HCT116 (cell line): ENCODE measurements around the gene NUP155. TPM values are rescaled to one million over a fixed set of nuclear protein-coding genes. Genes with fewer than 3 reads are reported as not detected.

Experiments used
- ATAC-seq: fragments of 200-7000 bp; cut with Tn5 transposase; 2 replicates; pipeline ENCODE4 v1.9.1; 2020; ENCODE audit warnings: mild to moderate bottlenecking, moderate library complexity
- BruUV-seq: library from RNA; stranded (reverse); fragments of 400-500 nt; replicated peaks from 2 replicates; lab custom pipeline; 2021; lab: Mats Ljungman, UMichigan
- CTCF ChIA-PET: fragments of 300-600 bp; sonication (Branson Sonifier 250); formaldehyde crosslinking; loops from one replicate; lab custom pipeline; 2021; ENCODE audit warnings: antibody characterized with exemption; lab: Charles Lee
- POLR2A ChIA-PET: fragments of 300-600, 350-600 bp; sonication (Branson Sonifier 250); formaldehyde crosslinking; loops from one replicate; lab custom pipeline; 2021; ENCODE audit warnings: antibody characterized with exemption; lab: Charles Lee
- RAD21 ChIA-PET, 2 experiments: fragments of 300-600 bp; sonication (Branson Sonifier 250); formaldehyde crosslinking; loops; one replicate each; lab custom pipeline; 2023; ENCODE audit warnings: low total read pairs in 2 of 2; ENCODE audit not compliant: uncharacterized antibody in 2 of 2, unreplicated experiment in 2 of 2, low non-redundant PET in 1 of 2; lab: Charles Lee
- DNase-seq: peaks from one replicate; pipeline ENCODE4 v3.0.0-alpha.2; 2010; ENCODE audit warnings: low read depth, low spot score
- H2AFZ ChIP-seq: fragments of 200-600 bp; shearing (Covaris generic), sonication (generic); 2 replicates; pipeline ENCODE4 v1.6.1; 2017; ENCODE audit warnings: low read depth, mixed run types, mixed read lengths, antibody characterized with exemption, low read length; ENCODE audit not compliant: poor library complexity, severe bottlenecking
- H3K27ac ChIP-seq: 2 replicates; pipeline ENCODE4 v1.5.1; 2012; ENCODE audit warnings: low read depth, low read length
- H3K27me3 ChIP-seq: fragments of 200-600 bp; sonication (generic); 2 replicates; pipeline ENCODE4 v1.6.1; 2016; ENCODE audit warnings: mixed run types, low read length, mixed read lengths; ENCODE audit not compliant: insufficient read depth
- H3K36me3 ChIP-seq, 2 experiments: fragments of 200-500 bp in 1 of 2; fragments of 200-600 bp in 1 of 2; sonication (Bioruptor generic) in 1 of 2; sonication (generic) in 1 of 2; 2 replicates each; pipeline versions ENCODE4 v1.5.1 to v1.6.1; 2014 to 2016; ENCODE audit warnings: low read length in 2 of 2, inconsistent platforms in 1 of 2, mixed read lengths in 1 of 2, mixed run types in 1 of 2; ENCODE audit not compliant: insufficient read depth in 2 of 2, control insufficient read depth in 1 of 2
- H3K4me1 ChIP-seq, 2 experiments: fragments of 200-600 bp in 1 of 2; sonication (generic) in 1 of 2; 2 replicates each; pipeline versions ENCODE4 v1.5.1 to v1.6.1; 2012 to 2017; ENCODE audit warnings: low read length in 2 of 2, inconsistent platforms in 1 of 2, mild to moderate bottlenecking in 1 of 2, mixed read lengths in 1 of 2, mixed run types in 1 of 2, moderate library complexity in 1 of 2; ENCODE audit not compliant: insufficient read depth in 2 of 2, control insufficient read depth in 1 of 2
- H3K4me2 ChIP-seq: fragments of 200-600 bp; sonication (generic); 2 replicates; pipeline ENCODE4 v1.6.1; 2017; ENCODE audit warnings: mixed run types, low read length, mixed read lengths
- H3K4me3 ChIP-seq, 2 experiments: fragments of 200-600 bp in 1 of 2; sonication (generic) in 1 of 2; replicated peaks in 1 of 2; 2 replicates each; pipeline ENCODE4 v1.5.1; 2011 to 2016; ENCODE audit warnings: low read length in 2 of 2, control low read depth in 1 of 2, low read depth in 1 of 2, mild to moderate bottlenecking in 1 of 2, mixed read lengths in 1 of 2, mixed run types in 1 of 2
- H3K79me2 ChIP-seq: fragments of 200-600 bp; sonication (generic); 2 replicates; pipeline ENCODE4 v1.6.1; 2017; ENCODE audit warnings: mild to moderate bottlenecking, mixed run types, low read length, moderate library complexity, mixed read lengths; ENCODE audit not compliant: insufficient read depth
- H3K9ac ChIP-seq: fragments of 200-600 bp; sonication (generic); 2 replicates; pipeline ENCODE4 v1.6.1; 2016; ENCODE audit warnings: low read length, mixed read lengths
- H3K9me2 ChIP-seq: fragments of 200-600 bp; sonication (generic), shearing (Covaris generic); 2 replicates; pipeline ENCODE4 v1.6.1; 2017; ENCODE audit warnings: mixed run types, mild to moderate bottlenecking, moderate library complexity; ENCODE audit not compliant: insufficient read depth
- H3K9me3 ChIP-seq, 2 experiments: fragments of 200-500 bp in 1 of 2; fragments of 200-600 bp in 1 of 2; sonication (Bioruptor generic) in 1 of 2; sonication (generic) in 1 of 2; 2 replicates each; pipeline ENCODE4 v1.6.1; 2014 to 2017; ENCODE audit warnings: low read length in 2 of 2, mixed read lengths in 2 of 2, inconsistent platforms in 1 of 2, low read depth in 1 of 2, mild to moderate bottlenecking in 1 of 2, mixed run types in 1 of 2, moderate library complexity in 1 of 2; ENCODE audit not compliant: control insufficient read depth in 1 of 2, insufficient read depth in 1 of 2
- H4K20me1 ChIP-seq: fragments of 200-600 bp; sonication (generic), shearing (Covaris generic); 2 replicates; pipeline ENCODE4 v1.6.1; 2017; ENCODE audit warnings: mixed run types, mild to moderate bottlenecking, moderate library complexity; ENCODE audit not compliant: insufficient read depth
- ATF3 ChIP-seq: IDR thresholded peaks from 2 replicates; pipeline ENCODE4 v1.6.1; 2012
- CEBPB ChIP-seq: IDR thresholded peaks from 2 replicates; pipeline ENCODE4 v1.6.1; 2012; ENCODE audit warnings: low read depth
- CTCF ChIP-seq, 3 experiments: fragments of 200-600 bp in 1 of 3; sonication (generic) in 1 of 3; IDR thresholded peaks in 2 of 3; conservative IDR thresholded peaks in 1 of 3; 2 replicates each; pipeline ENCODE4 v1.5.1; 2012 to 2017; ENCODE audit warnings: low read depth in 2 of 3, low read length in 2 of 3, antibody characterized with exemption in 1 of 3, borderline replicate concordance in 1 of 3, control low read depth in 1 of 3, mild to moderate bottlenecking in 1 of 3, mixed read lengths in 1 of 3, mixed run types in 1 of 3, moderate library complexity in 1 of 3; ENCODE audit not compliant: insufficient read depth in 1 of 3
- EGR1 ChIP-seq: IDR thresholded peaks from 2 replicates; pipeline ENCODE4 v1.6.1; 2012; ENCODE audit warnings: low read depth
- ELF1 ChIP-seq: IDR thresholded peaks from 2 replicates; pipeline ENCODE4 v1.6.1; 2012; ENCODE audit warnings: low read depth, borderline replicate concordance
- EZH2 ChIP-seq: fragments of 200-600 bp; sonication (generic); IDR thresholded peaks from 2 replicates; pipeline ENCODE4 v1.6.1; 2017; ENCODE audit warnings: antibody characterized with exemption, mixed run types
- EZH2phosphoT487 ChIP-seq: fragments of 200-600 bp; IDR thresholded peaks from 2 replicates; pipeline ENCODE4 v1.6.1; 2018; ENCODE audit warnings: antibody characterized with exemption, borderline replicate concordance
- JUND ChIP-seq: IDR thresholded peaks from 2 replicates; pipeline ENCODE4 v1.6.1; 2012
- MAX ChIP-seq: IDR thresholded peaks from 2 replicates; pipeline ENCODE4 v1.6.1; 2012
- POLR2A ChIP-seq: IDR thresholded peaks from 2 replicates; pipeline ENCODE4 v1.7.0; 2011; ENCODE audit warnings: borderline replicate concordance; ENCODE audit not compliant: insufficient read depth, insufficient read length; ENCODE audit errors: extremely low read depth
- POLR2AphosphoS5 ChIP-seq: IDR thresholded peaks from 2 replicates; pipeline ENCODE4 v1.6.1; 2011; ENCODE audit warnings: mild to moderate bottlenecking, low read depth, low read length, moderate library complexity
- REST ChIP-seq: IDR thresholded peaks from 2 replicates; pipeline ENCODE4 v1.6.1; 2012; ENCODE audit warnings: low read depth
- SIN3A ChIP-seq: IDR thresholded peaks from 2 replicates; pipeline ENCODE4 v1.6.1; 2012; ENCODE audit warnings: low read depth
- SP1 ChIP-seq: IDR thresholded peaks from 2 replicates; pipeline ENCODE4 v1.6.1; 2012; ENCODE audit warnings: low read depth
- SRF ChIP-seq: IDR thresholded peaks from 2 replicates; pipeline ENCODE4 v1.6.1; 2012; ENCODE audit warnings: low read depth
- YY1 ChIP-seq: IDR thresholded peaks from 2 replicates; pipeline ENCODE4 v1.6.1; 2011; ENCODE audit warnings: low read length, low read depth, moderate library complexity, mild to moderate bottlenecking; ENCODE audit not compliant: insufficient replicate concordance; ENCODE audit errors: extremely low read depth
- ZFX ChIP-seq: fragments of 450-650 bp; IDR thresholded peaks from 2 replicates; pipeline ENCODE4 v1.6.1; 2017
- ZNF274 ChIP-seq: fragments of 200-500 bp; sonication (Bioruptor generic); IDR thresholded peaks from 2 replicates; pipeline ENCODE4 v1.6.1; 2014; ENCODE audit warnings: mild to moderate bottlenecking, low read depth, low read length, inconsistent platforms
- intact Hi-C: fragments of 100-400 bp; cut with micrococcal nuclease; formaldehyde crosslinking; loops from 2 replicates; pipeline ENCODE4 v1.10.0; 2022
- total RNA-seq: library from RNA; stranded (reverse); gene quantifications from one replicate; pipeline ENCODE4 v1.2.1, GENCODE V29; 2021; ENCODE audit not compliant: unreplicated experiment
- TF ChIP-seq, protein P1 (sequence below): IDR thresholded peaks from 2 replicates; pipeline ENCODE4 v1.6.1; 2011; ENCODE audit warnings: mild to moderate bottlenecking, low read length, moderate library complexity; ENCODE audit not compliant: insufficient replicate concordance; ENCODE audit errors: extremely low read depth

Gene NUP155
- total RNA-seq, 1 experiment from 2014 or later = 80.9 TPM

DNA sequence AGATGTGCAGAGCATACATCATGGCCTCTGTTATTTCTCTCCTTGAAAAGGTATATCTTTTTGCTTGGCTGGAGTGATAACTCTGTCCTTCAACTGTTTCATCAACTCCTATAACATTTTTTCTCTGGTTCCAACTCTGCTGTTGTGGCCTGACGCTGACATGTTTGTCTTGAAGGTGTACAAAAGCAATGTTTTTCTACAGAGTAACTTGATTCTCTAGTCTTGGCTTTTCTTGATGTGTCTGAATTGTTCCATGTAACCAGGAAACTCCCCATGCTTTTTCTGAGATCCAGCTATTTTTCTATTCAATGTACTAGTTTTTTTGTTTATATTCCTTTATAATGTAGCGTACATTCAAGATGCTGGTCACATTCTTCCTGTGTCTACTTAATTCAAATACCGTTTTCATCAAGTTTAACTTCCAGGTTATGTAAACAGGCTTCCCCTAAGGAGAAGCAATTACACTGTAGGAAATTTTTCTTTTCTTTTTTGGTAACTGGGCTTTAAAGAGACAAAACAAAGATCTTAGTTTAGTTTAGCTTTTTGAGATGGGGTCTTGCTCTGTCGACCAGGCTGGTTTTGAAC, 115.0 kb downstream of the NUP155 start:
- RAD21 ChIA-PET = no interaction called here

More for the DNA sequence above, 115.0 kb downstream of the NUP155 start:
- H3K4me1 ChIP-seq = peaks cover 0 to 3% of the 10 kb centered on the region in 2 experiments; a peak in 1 of 4 replicates
- H2AFZ ChIP-seq = no peak overlapping the region
- ChIA-PET POLR2A (no interaction called here), CTCF (no interaction called here)
- H4K20me1 ChIP-seq = no peaks in the 10 kb centered on the region
- intact Hi-C loops = no loop called here
- DNase-seq (no peak), ATAC-seq (no peak)
- H3K4me3 ChIP-seq = no peak overlapping the region
- no peak overlapping the region for H3K27ac ChIP-seq
- no peaks in the 10 kb centered on the region for H3K79me2 ChIP-seq
- no peak for TF ChIP-seq POLR2AphosphoS5
- no peak for TF ChIP-seq SP1
- no peak for TF ChIP-seq CTCF (IDR thresholded peaks at IDR 0.05 in 2 of 3, conservative IDR thresholded peaks at IDR 0.05 in 1 of 3; ENCODE audit: borderline replicate concordance in 1 of 3, insufficient read depth in 1 of 3, low read depth in 2 of 3, low read length in 2 of 3)
- no peak for TF ChIP-seq EGR1
- TF ChIP-seq ATF3 = no peak
- no peak for TF ChIP-seq JUND
- TF ChIP-seq POLR2A = no peak
- TF ChIP-seq CEBPB = no peak
- no peak for TF ChIP-seq ZNF274
- TF ChIP-seq YY1 = no peak
- TF ChIP-seq EZH2phosphoT487 = no peak
- TF ChIP-seq EZH2 = no peak
- no peak for TF ChIP-seq ELF1
- TF ChIP-seq REST = no peak
- no peak for TF ChIP-seq ZFX
- TF ChIP-seq SIN3A = no peak
- no peak for TF ChIP-seq MAX
- no peak for TF ChIP-seq SRF
- TF ChIP-seq, protein P1, sequence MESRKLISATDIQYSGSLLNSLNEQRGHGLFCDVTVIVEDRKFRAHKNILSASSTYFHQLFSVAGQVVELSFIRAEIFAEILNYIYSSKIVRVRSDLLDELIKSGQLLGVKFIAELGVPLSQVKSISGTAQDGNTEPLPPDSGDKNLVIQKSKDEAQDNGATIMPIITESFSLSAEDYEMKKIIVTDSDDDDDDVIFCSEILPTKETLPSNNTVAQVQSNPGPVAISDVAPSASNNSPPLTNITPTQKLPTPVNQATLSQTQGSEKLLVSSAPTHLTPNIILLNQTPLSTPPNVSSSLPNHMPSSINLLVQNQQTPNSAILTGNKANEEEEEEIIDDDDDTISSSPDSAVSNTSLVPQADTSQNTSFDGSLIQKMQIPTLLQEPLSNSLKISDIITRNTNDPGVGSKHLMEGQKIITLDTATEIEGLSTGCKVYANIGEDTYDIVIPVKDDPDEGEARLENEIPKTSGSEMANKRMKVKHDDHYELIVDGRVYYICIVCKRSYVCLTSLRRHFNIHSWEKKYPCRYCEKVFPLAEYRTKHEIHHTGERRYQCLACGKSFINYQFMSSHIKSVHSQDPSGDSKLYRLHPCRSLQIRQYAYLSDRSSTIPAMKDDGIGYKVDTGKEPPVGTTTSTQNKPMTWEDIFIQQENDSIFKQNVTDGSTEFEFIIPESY = no peak
- no peak overlapping the region for H3K9ac ChIP-seq
- H3K27me3 ChIP-seq = no peaks in the 10 kb centered on the region
- H3K9me3 ChIP-seq = no peaks in the 10 kb centered on the region
- H3K4me2 ChIP-seq = no peak overlapping the region
- H3K9me2 ChIP-seq = no peaks in the 10 kb centered on the region
- BruUV-seq = no TSS peak
- no peaks in the 10 kb centered on the region for H3K36me3 ChIP-seq
